SU-DHL-6 (cell line): Measurements from ENCODE around the gene LIPE.

Experiments used
- CTCF ChIP-seq: fragments of 200-600 bp; sonication (generic); IDR thresholded peaks from one replicate; pipeline ENCODE4 v1.5.1; 2017; ENCODE audit warnings: antibody characterized with exemption, mild to moderate bottlenecking, low read length, moderate library complexity; ENCODE audit not compliant: insufficient read depth, poor library complexity, severe bottlenecking
- EZH2phosphoT487 ChIP-seq: fragments of 200-600 bp; sonication (generic), shearing (Covaris generic); conservative IDR thresholded peaks from 2 replicates; pipeline ENCODE4 v1.6.1; 2018; ENCODE audit warnings: mild to moderate bottlenecking, antibody characterized with exemption, low read length, moderate library complexity, mixed read lengths

- TF ChIP-seq CTCF: no peak
- TF ChIP-seq EZH2phosphoT487: no peak
Measured at GRCh38 chr19:42435316-42435715, 8.1 kb upstream of the LIPE start.
